GM19397 (cell line): ENCODE data around the gene TAF4.
"Not testable (repeated sequence)": the region's sequence is repeated elsewhere in the genome, so short reads cannot be mapped to it uniquely, and the experiment has no call there.

Experiments
- ATAC-seq: cut with Tn5 transposase; IDR thresholded peaks from one replicate; pipeline ENCODE4 v1.9.1; 2021; ENCODE audit warnings: mild to moderate bottlenecking, moderate library complexity; ENCODE audit not compliant: unreplicated experiment

TAF4 gene

GRCh38 chr20:61951695-61952533 lies 113.8 kb downstream of the TAF4 start:
- ATAC-seq = no peak

GRCh38 chr20:61950641-61951071 lies 115.0 kb downstream of the TAF4 start:
- no peak for ATAC-seq

GRCh38 chr20:61949714-61950640 lies 115.7 kb downstream of the TAF4 start:
- no peak for ATAC-seq

- no peak for ATAC-seq
These were observed 116.3 kb downstream of the TAF4 start for GRCh38 chr20:61949363-61949713.

GRCh38 chr20:61948586-61949362 lies 116.9 kb downstream of the TAF4 start:
- no peak for ATAC-seq

GRCh38 chr20:61948056-61948455 lies 117.6 kb downstream of the TAF4 start:
- not testable (repeated sequence) for ATAC-seq

- ATAC-seq = not testable (repeated sequence)
These were observed 120.2 kb downstream of the TAF4 start for GRCh38 chr20:61945495-61945894.

GRCh38 chr20:61944967-61945366 lies 120.7 kb downstream of the TAF4 start:
- ATAC-seq = not testable (repeated sequence)

- ATAC-seq = no peak
These were observed 123.2 kb downstream of the TAF4 start for GRCh38 chr20:61942526-61942925.

GRCh38 chr20:61941721-61942405 lies 123.8 kb downstream of the TAF4 start:
- ATAC-seq = no peak

GRCh38 chr20:61940976-61941720 lies 124.5 kb downstream of the TAF4 start:
- ATAC-seq = no peak

- no peak for ATAC-seq
These were observed 125.2 kb downstream of the TAF4 start for GRCh38 chr20:61940491-61940890.

GRCh38 chr20:61939691-61940360 lies 125.9 kb downstream of the TAF4 start:
- ATAC-seq = no peak

GRCh38 chr20:61938839-61939690 lies 126.6 kb downstream of the TAF4 start:
- ATAC-seq = no peak

GRCh38 chr20:61937963-61938838 lies 127.5 kb downstream of the TAF4 start:
- ATAC-seq = no peak

- ATAC-seq = no peak
These were observed 128.3 kb downstream of the TAF4 start for GRCh38 chr20:61937146-61937962.
